GM19193 (cell line): ENCODE data around the gene NEMP2.

ENCODE experiments used
- POLR2A ChIP-seq: IDR thresholded peaks from 4 replicates; pipeline ENCODE4 v1.6.1; 2011; ENCODE audit not compliant: insufficient read depth, insufficient read length; ENCODE audit errors: extremely low read depth

The NEMP2 gene

GRCh38 chr2:190489475-190489874 is 45.0 kb downstream of the NEMP2 start:
- TF ChIP-seq POLR2A: no peak

GRCh38 chr2:190488516-190489233 is 45.8 kb downstream of the NEMP2 start:
- no peak for TF ChIP-seq POLR2A

GRCh38 chr2:190486037-190486623 is 48.4 kb downstream of the NEMP2 start:
- TF ChIP-seq POLR2A: no peak

- no peak for TF ChIP-seq POLR2A
Measured at GRCh38 chr2:190482451-190482850, 52.1 kb downstream of the NEMP2 start.

- TF ChIP-seq POLR2A: no peak
Measured at GRCh38 chr2:190481339-190481738, 53.2 kb downstream of the NEMP2 start.

- TF ChIP-seq POLR2A: no peak
Measured at GRCh38 chr2:190478572-190479195, 55.8 kb downstream of the NEMP2 start.

GRCh38 chr2:190477661-190478454 is 56.7 kb downstream of the NEMP2 start:
- no peak for TF ChIP-seq POLR2A

GRCh38 chr2:190470256-190470826 is 64.2 kb downstream of the NEMP2 start:
- TF ChIP-seq POLR2A: no peak

GRCh38 chr2:190469771-190470170 is 64.8 kb downstream of the NEMP2 start:
- no peak for TF ChIP-seq POLR2A

- no peak for TF ChIP-seq POLR2A
Measured at GRCh38 chr2:190468814-190469569, 65.5 kb downstream of the NEMP2 start.

GRCh38 chr2:190467575-190468083 is 66.9 kb downstream of the NEMP2 start:
- no peak for TF ChIP-seq POLR2A

GRCh38 chr2:190466819-190467446 is 67.6 kb downstream of the NEMP2 start:
- TF ChIP-seq POLR2A: no peak

GRCh38 chr2:190465060-190465459 is 69.5 kb downstream of the NEMP2 start:
- TF ChIP-seq POLR2A: no peak

GRCh38 chr2:190462611-190463010 is 71.9 kb downstream of the NEMP2 start:
- TF ChIP-seq POLR2A: no peak

- no peak for TF ChIP-seq POLR2A
Measured at GRCh38 chr2:190462181-190462580, 72.3 kb downstream of the NEMP2 start.
